Measurements from ENCODE around the gene GDF10. TPM values are rescaled to one million over a fixed set of nuclear protein-coding genes. Genes with fewer than 3 reads are reported as not detected.
A peak's percentile ranks its signal among the peaks of the same experiment; 100 is the strongest.

GDF10 gene
- total RNA-seq, 4 donors from 2014 or later: 0.35 TPM; not detected in 3

- Histone ChIP-seq H3K27ac (no peak overlapping the region), H3K4me1 (no peaks in the 10 kb centered on the region), H3K36me3 (no peaks in the 10 kb centered on the region), H3K4me3 (no peak overlapping the region), H3K27me3 (no peaks in the 10 kb centered on the region), H3K9me3 (no peaks in the 10 kb centered on the region)
- TF ChIP-seq POLR2A (IDR thresholded peaks at IDR 0.05): no peak
- no peak for TF ChIP-seq CTCF (IDR thresholded peaks at IDR 0.05)
- no peak for DNase-seq
These were observed 14.4 kb upstream of the GDF10 start for GRCh38 chr10:47285381-47286115.

GRCh38 chr10:47286116-47286505 is 13.9 kb upstream of the GDF10 start:
- Histone ChIP-seq H3K9me3 (no peaks in the 10 kb centered on the region), H3K27me3 (no peaks in the 10 kb centered on the region), H3K27ac (no peak overlapping the region), H3K36me3 (no peaks in the 10 kb centered on the region), H3K4me1 (no peaks in the 10 kb centered on the region), H3K4me3 (no peak overlapping the region)
- no peak for DNase-seq
- TF ChIP-seq CTCF (IDR thresholded peaks at IDR 0.05) (no peak), POLR2A (IDR thresholded peaks at IDR 0.05) (no peak)

- no peak overlapping the region for H3K27ac ChIP-seq
- no peaks in the 10 kb centered on the region for H3K9me3 ChIP-seq
- no peak for TF ChIP-seq POLR2A (IDR thresholded peaks at IDR 0.05)
- TF ChIP-seq CTCF (IDR thresholded peaks at IDR 0.05): no peak
- H3K36me3 ChIP-seq: no peaks in the 10 kb centered on the region
- DNase-seq: no peak
- H3K4me3 ChIP-seq: no peak overlapping the region
- H3K27me3 ChIP-seq: no peaks in the 10 kb centered on the region
- no peaks in the 10 kb centered on the region for H3K4me1 ChIP-seq
These were observed 13.2 kb upstream of the GDF10 start for GRCh38 chr10:47286591-47287315.

GRCh38 chr10:47287365-47287802 is 12.6 kb upstream of the GDF10 start:
- no peak overlapping the region for H3K4me3 ChIP-seq
- H3K36me3 ChIP-seq: no peaks in the 10 kb centered on the region
- TF ChIP-seq CTCF (IDR thresholded peaks at IDR 0.05) (no peak), POLR2A (IDR thresholded peaks at IDR 0.05) (no peak)
- H3K27me3 ChIP-seq: no peaks in the 10 kb centered on the region
- H3K27ac ChIP-seq: no peak overlapping the region
- H3K4me1 ChIP-seq: no peaks in the 10 kb centered on the region
- DNase-seq: peak in 1 of 3 donors; percentile 43
- H3K9me3 ChIP-seq: no peaks in the 10 kb centered on the region

GRCh38 chr10:47287805-47288204 is 12.2 kb upstream of the GDF10 start:
- H3K4me1 ChIP-seq: no peaks in the 10 kb centered on the region
- no peaks in the 10 kb centered on the region for H3K9me3 ChIP-seq
- TF ChIP-seq POLR2A (IDR thresholded peaks at IDR 0.05) (no peak), CTCF (IDR thresholded peaks at IDR 0.05) (no peak)
- peak in 1 of 3 donors; percentile 34 for DNase-seq
- H3K27me3 ChIP-seq: no peaks in the 10 kb centered on the region
- H3K4me3 ChIP-seq: no peak overlapping the region
- H3K27ac ChIP-seq: no peak overlapping the region
- H3K36me3 ChIP-seq: no peaks in the 10 kb centered on the region
